ENCODE results near the gene MATCAP1. TPM values are rescaled to one million over a fixed set of nuclear protein-coding genes. Genes with fewer than 3 reads are reported as not detected.

Gene MATCAP1
- total and polyA plus RNA-seq, 2 of the 13 experiments (the other 11 are each of a cell fraction or from before 2014, with no cell fraction given) = 11.2 to 24.5 TPM

DNA sequence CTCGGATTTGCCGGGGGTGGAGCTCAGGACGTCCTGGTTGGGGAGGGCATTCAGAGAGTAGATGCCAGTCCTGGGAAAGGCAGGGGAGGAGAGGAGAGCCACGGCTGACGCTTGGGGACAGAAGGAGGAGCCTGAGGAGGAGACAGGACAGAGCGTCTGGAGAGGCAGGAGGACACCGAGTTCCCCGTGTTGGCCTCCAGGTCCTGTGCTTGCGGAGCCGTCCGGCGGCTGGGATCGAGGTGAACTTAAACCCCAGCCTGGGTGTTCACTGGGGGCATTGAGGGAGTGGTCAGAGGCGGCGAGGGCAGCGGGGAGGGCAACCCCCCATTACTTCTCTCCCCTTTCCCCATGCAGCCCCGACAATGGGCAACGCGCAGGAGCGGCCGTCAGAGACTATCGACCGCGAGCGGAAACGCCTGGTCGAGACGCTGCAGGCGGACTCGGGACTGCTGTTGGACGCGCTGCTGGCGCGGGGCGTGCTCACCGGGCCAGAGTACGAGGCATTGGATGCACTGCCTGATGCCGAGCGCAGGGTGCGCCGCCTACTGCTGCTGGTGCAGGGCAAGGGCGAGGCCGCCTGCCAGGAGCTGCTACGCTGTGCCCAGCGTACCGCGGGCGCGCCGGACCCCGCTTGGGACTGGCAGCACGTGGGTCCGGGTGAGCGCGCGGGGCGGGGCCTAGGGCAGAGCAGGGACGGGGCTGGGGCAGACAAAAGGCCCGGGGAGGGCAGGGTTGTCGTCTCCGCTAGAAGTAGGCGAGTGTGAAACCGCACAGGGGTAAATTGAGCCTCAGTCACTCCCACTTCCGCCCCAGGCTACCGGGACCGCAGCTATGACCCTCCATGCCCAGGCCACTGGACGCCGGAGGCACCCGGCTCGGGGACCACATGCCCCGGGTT lies 9.7 kb downstream of the MATCAP1 start (continued):
- peak; percentile 99 for TF ChIP-seq UBTF (CRISPR knock-in tag; IDR thresholded peaks at IDR 0.05)
- peak; percentile 94 for TF ChIP-seq MEIS1 (CRISPR knock-in tag; IDR thresholded peaks at IDR 0.05; ENCODE audit: borderline replicate concordance)
- TF ChIP-seq SATB2 (CRISPR knock-in tag; IDR thresholded peaks at IDR 0.05) = no peak; the same call in 1 of the 2 replicates
- peak; percentile 43 for TF ChIP-seq PHF5A (CRISPR knock-in tag; IDR thresholded peaks at IDR 0.05; ENCODE audit: low read depth, unreplicated experiment)
- peak; percentile 53; the same call in 1 of the 2 replicates for TF ChIP-seq KAT7 (CRISPR knock-in tag; IDR thresholded peaks at IDR 0.05; ENCODE audit: borderline replicate concordance)
- TF ChIP-seq HNRNPK (IDR thresholded peaks at IDR 0.05; ENCODE audit: low read depth, low read length, poor library complexity, severe bottlenecking) = peak; percentile 89
- TF ChIP-seq ZNF235 (CRISPR knock-in tag; IDR thresholded peaks at IDR 0.05; ENCODE audit: borderline replicate concordance) = no peak
- TF ChIP-seq E2F1 (CRISPR knock-in tag; IDR thresholded peaks at IDR 0.05) = no peak; the same call in 1 of the 2 replicates
- peak; percentile 98 for TF ChIP-seq ZBTB38 (CRISPR knock-in tag; IDR thresholded peaks at IDR 0.05)
- peak; percentile 72 for TF ChIP-seq FOXA3 (CRISPR knock-in tag; IDR thresholded peaks at IDR 0.05)
- TF ChIP-seq NR2F6 (IDR thresholded peaks at IDR 0.05) = no peak
- TF ChIP-seq NR2F6 (CRISPR knock-in tag; IDR thresholded peaks at IDR 0.05) = peak; percentile 75; the same call in 1 of the 2 replicates
- peak; percentile 97 for TF ChIP-seq ZFP41 (CRISPR knock-in tag; IDR thresholded peaks at IDR 0.05; ENCODE audit: borderline replicate concordance)
- peak; percentile 83; the same call in 1 of the 2 replicates for TF ChIP-seq NFKB2 (CRISPR knock-in tag; IDR thresholded peaks at IDR 0.05; ENCODE audit: borderline replicate concordance)
- no peak; the same call in 1 of the 2 replicates for TF ChIP-seq ZNF446 (CRISPR knock-in tag; IDR thresholded peaks at IDR 0.05)
- peak; percentile 97 for TF ChIP-seq ZNF709 (CRISPR knock-in tag; IDR thresholded peaks at IDR 0.05)
- TF ChIP-seq HNRNPLL (IDR thresholded peaks at IDR 0.05; ENCODE audit: low read depth, low read length, poor library complexity, severe bottlenecking) = peak; percentile 96
- TF ChIP-seq HNRNPL (IDR thresholded peaks at IDR 0.05; ENCODE audit: low read depth, low read length) = peak; percentile 98
- TF ChIP-seq FOSL2 (CRISPR knock-in tag; IDR thresholded peaks at IDR 0.05) = peak; percentile 47; the same call in 1 of the 2 replicates
- no peak; the same call in 1 of the 2 replicates for TF ChIP-seq SIX1 (CRISPR knock-in tag; IDR thresholded peaks at IDR 0.05; ENCODE audit: borderline replicate concordance)
- TF ChIP-seq HOXD1 (CRISPR knock-in tag; IDR thresholded peaks at IDR 0.05) = no peak
- peak; percentile 65 for TF ChIP-seq HNF4A (CRISPR knock-in tag; IDR thresholded peaks at IDR 0.05)
- no peak for TF ChIP-seq ZNF253 (CRISPR knock-in tag; IDR thresholded peaks at IDR 0.05; ENCODE audit: borderline replicate concordance)
- TF ChIP-seq ZNF180 (CRISPR knock-in tag; IDR thresholded peaks at IDR 0.05; ENCODE audit: borderline replicate concordance, low read depth) = no peak
- peak; percentile 91 for TF ChIP-seq ZMAT3 (CRISPR knock-in tag; conservative IDR thresholded peaks at IDR 0.05)
- TF ChIP-seq ZNF567 (CRISPR knock-in tag; IDR thresholded peaks at IDR 0.05; ENCODE audit: borderline replicate concordance) = peak; percentile 98
- TF ChIP-seq HIVEP1 (CRISPR knock-in tag; IDR thresholded peaks at IDR 0.05) = peak; percentile 71; the same call in 1 of the 2 replicates
- TF ChIP-seq NFE2 (CRISPR knock-in tag; IDR thresholded peaks at IDR 0.05) = 0 out of 2 replicates have a peak, but pooled peaks have one; percentile 22

Measured in HepG2 (cell line).